K562 (cell line): ENCODE measurements around the gene VPS37D. TPM values are rescaled to one million over a fixed set of nuclear protein-coding genes. Genes with fewer than 3 reads are reported as not detected.

Experiments
- BRD9 ChIP-seq: fragments of 450-650 bp; IDR thresholded peaks from 2 replicates; pipeline ENCODE4 v1.6.1; 2018; ENCODE audit warnings: low read depth; ENCODE audit not compliant: partially characterized antibody
- EWSR1 ChIP-seq: fragments of 450-650 bp; IDR thresholded peaks from 2 replicates; pipeline ENCODE4 v1.6.1; 2018; ENCODE audit warnings: borderline replicate concordance, mild to moderate bottlenecking, low read depth, moderate library complexity; ENCODE audit not compliant: partially characterized antibody
- MBD1 ChIP-seq: fragments of 250-450 bp; sonication (Bioruptor Pico); IDR thresholded peaks from 2 replicates; pipeline ENCODE4 v1.8.0; 2022; ENCODE audit warnings: inconsistent platforms
- polyA plus RNA-seq, 8 experiments: library from polyadenylated mRNA; depleted of rRNA in 4 of 8; stranded (reverse) in 5 of 8; unstranded in 3 of 8; fragments of >200 nt; fragmentation: Nextera tagmentation in 2 of 8; fragmentation: Illumina TruSeq in 1 of 8; extraction: Ambion mirVana in 2 of 8; extraction: Trizol in 1 of 8; gene quantifications; 2 replicates each; pipeline versions ENCODE4 v1.2.1 to v1.2.3, GENCODE V29; 2011 to 2014; ENCODE audit warnings: inconsistent platforms in 1 of 8, missing spikeins in 1 of 8
- total RNA-seq, 7 experiments: library from RNA; depleted of rRNA in 6 of 7; stranded (reverse); fragments of >200 nt in 6 of 7; fragmentation: Illumina TruSeq in 2 of 7; extraction: Trizol in 2 of 7; gene quantifications; 2 replicates each; pipeline versions ENCODE4 v1.2.1 to v1.2.3, GENCODE V29; 2011 to 2021; ENCODE audit warnings: low replicate concordance in 1 of 7
- TF ChIP-seq, protein P1 (sequence below): fragments of 250-450 bp; sonication (Bioruptor Pico); IDR thresholded peaks from 2 replicates; pipeline ENCODE4 v1.4.0; 2020; ENCODE audit warnings: mild to moderate bottlenecking, moderate library complexity

Gene VPS37D
- total and polyA plus RNA-seq, 9 of the 15 experiments (the other 6 are each of a cell fraction or from before 2014, with no cell fraction given): 0.25 to 2.3 (median 1.0) TPM; not detected in 3

DNA sequence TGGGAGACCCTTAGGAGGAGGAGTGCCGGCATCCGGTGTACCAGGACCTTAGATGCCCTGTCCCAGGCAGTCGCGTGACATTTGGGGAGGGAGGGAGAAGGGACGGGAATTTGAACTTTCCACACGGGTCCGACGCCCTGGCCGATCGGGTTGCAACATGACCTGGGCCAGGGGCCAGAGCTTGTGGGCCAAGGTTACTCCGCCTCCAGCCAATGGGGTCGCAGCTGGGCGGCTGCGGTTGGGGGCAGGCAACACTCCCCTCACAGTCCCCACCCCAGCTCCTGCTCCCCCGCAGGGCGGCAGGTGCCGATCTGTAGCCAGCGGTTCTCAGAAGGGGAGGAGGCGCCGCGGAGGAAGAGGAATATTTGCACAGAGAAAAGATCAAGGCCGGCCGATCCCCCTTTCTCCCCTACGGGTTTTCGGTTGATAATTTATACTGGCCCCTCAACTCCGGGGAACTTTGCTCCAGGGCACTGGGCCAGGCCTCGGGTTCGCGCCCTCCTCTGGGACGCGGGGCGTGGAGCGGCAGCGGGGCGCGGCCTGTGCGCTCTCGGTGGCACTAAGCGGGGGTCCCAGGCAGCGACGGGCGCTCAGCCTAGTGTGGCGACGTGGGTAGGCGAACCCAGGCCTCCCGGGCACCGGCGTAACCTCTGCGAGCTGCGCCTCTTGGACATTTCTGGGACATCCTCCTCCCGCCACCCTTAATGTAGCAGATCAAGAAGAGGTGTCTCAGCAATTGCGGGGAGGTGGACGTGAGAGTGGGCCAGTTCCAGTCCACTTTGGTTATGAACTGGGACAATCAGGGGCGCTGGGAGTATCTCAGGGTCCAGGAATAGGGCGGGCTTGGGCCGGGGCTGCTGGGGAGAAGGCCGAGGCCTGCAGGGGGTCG lies 44.5 kb upstream of the VPS37D start (continued):
- TF ChIP-seq, protein P1, sequence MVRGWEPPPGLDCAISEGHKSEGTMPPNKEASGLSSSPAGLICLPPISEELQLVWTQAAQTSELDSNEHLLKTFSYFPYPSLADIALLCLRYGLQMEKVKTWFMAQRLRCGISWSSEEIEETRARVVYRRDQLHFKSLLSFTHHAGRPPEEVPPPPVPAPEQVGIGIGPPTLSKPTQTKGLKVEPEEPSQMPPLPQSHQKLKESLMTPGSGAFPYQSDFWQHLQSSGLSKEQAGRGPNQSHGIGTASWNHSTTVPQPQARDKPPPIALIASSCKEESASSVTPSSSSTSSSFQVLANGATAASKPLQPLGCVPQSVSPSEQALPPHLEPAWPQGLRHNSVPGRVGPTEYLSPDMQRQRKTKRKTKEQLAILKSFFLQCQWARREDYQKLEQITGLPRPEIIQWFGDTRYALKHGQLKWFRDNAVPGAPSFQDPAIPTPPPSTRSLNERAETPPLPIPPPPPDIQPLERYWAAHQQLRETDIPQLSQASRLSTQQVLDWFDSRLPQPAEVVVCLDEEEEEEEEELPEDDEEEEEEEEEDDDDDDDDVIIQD: no peak
- TF ChIP-seq BRD9 (no peak), EWSR1 (no peak), MBD1 (CRISPR knock-in tag) (no peak)
